ENCODE results near the gene NUDT4. TPM values are rescaled to one million over a fixed set of nuclear protein-coding genes. Genes with fewer than 3 reads are reported as not detected.

The NUDT4 gene
- total and polyA plus RNA-seq, 9 of the 15 experiments (the other 6 are each of a cell fraction or from before 2014, with no cell fraction given), result 38.1 to 164 (median 99.2) TPM

- TF ChIP-seq ZNF280B (CRISPR knock-in tag; IDR thresholded peaks at IDR 0.05), result no peak
- TF ChIP-seq COPS2 (conservative IDR thresholded peaks at IDR 0.05), result no peak
- TF ChIP-seq SREBF2 (CRISPR knock-in tag; IDR thresholded peaks at IDR 0.05), result no peak
- TF ChIP-seq CEBPG (CRISPR knock-in tag; IDR thresholded peaks at IDR 0.05), result no peak
- 0 out of 4 replicates have a peak, but pooled peaks have one; percentile 24 to 28 for TF ChIP-seq CEBPG (tag; conservative IDR thresholded peaks at IDR 0.05 in 1 of 2, IDR thresholded peaks at IDR 0.05 in 1 of 2)
- TF ChIP-seq HNRNPL (IDR thresholded peaks at IDR 0.05; ENCODE audit: low read depth, low read length), result no peak
- TF ChIP-seq ZNF408 (CRISPR knock-in tag; IDR thresholded peaks at IDR 0.05; ENCODE audit: low read depth), result no peak
- no peak for TF ChIP-seq EZH2 (IDR thresholded peaks at IDR 0.05; ENCODE audit: borderline replicate concordance, low read depth, low read length)
- no peak for TF ChIP-seq MCM5 (IDR thresholded peaks at IDR 0.05; ENCODE audit: low read depth)
- no peak for TF ChIP-seq GATAD2A (IDR thresholded peaks at IDR 0.05)
- TF ChIP-seq SOX6 (IDR thresholded peaks at IDR 0.05), result peak; percentile 37; the same call in 1 of the 2 replicates
- no peak for TF ChIP-seq SMARCE1 (IDR thresholded peaks at IDR 0.05)
- TF ChIP-seq PBX2 (CRISPR knock-in tag; IDR thresholded peaks at IDR 0.05; ENCODE audit: low read depth), result no peak
- TF ChIP-seq PBX2 (tag; conservative IDR thresholded peaks at IDR 0.05; ENCODE audit: low read depth), result no peak
- TF ChIP-seq EGR1 (conservative IDR thresholded peaks at IDR 0.05), result no peak
- TF ChIP-seq MYBL2 (IDR thresholded peaks at IDR 0.05; ENCODE audit: low read depth), result no peak
- no peak for TF ChIP-seq MYBL2 (CRISPR knock-in tag; IDR thresholded peaks at IDR 0.05; ENCODE audit: borderline replicate concordance)
- TF ChIP-seq MEF2D (tag; conservative IDR thresholded peaks at IDR 0.05; ENCODE audit: low read depth), result no peak
- TF ChIP-seq BCL6 (CRISPR knock-in tag; IDR thresholded peaks at IDR 0.05), result no peak
- TF ChIP-seq KAT8 (IDR thresholded peaks at IDR 0.05; ENCODE audit: low read depth), result no peak
- peak; percentile 37 for TF ChIP-seq POLR2A (conservative IDR thresholded peaks at IDR 0.05)
- peak; percentile 37; the same call in 1 of the 2 replicates for TF ChIP-seq ELK3 (CRISPR knock-in tag; IDR thresholded peaks at IDR 0.05)
- TF ChIP-seq NCOA1 (IDR thresholded peaks at IDR 0.05; ENCODE audit: low read depth), result no peak
- peak; percentile 64 for TF ChIP-seq CEBPB (tag; IDR thresholded peaks at IDR 0.05)
Observed at GRCh38 chr12:93403988-93404803, 26.5 kb downstream of the NUDT4 start (continued).
